ENCODE results near the gene RAB40B. TPM values are rescaled to one million over a fixed set of nuclear protein-coding genes. Genes with fewer than 3 reads are reported as not detected.

The RAB40B gene
- total and polyA plus RNA-seq, 2 of the 4 experiments (the other 2 are of a cell fraction): 14.9 to 20.0 TPM

DNA sequence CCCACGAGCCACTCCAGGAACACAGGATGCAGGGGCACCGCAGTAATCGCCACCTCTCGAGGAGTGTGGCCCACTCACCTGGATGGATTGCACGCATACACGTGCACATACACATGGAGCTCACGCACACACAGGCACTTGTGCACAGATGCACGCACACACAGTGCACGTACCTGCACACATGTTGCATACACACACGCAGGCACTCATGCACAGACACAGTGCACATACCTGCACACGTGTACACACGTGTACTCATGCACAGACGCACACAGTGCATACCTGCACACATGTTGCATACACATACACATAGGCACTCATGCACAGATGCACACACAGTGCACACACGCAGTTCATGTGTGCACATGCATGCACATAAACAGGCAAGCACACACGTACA is 38.6 kb downstream of the RAB40B start:
- H3K36me3 ChIP-seq (ENCODE audit: control insufficient read depth, insufficient read depth, low read length): peaks cover 1% of the 10 kb centered on the region
- H2BK20ac ChIP-seq (ENCODE audit: low read depth, low read length): no peak overlapping the region
- ChIA-PET POLR2A (ENCODE audit: unreplicated experiment) (no interaction called here), CTCF (no interaction called here)
- H4K8ac ChIP-seq (ENCODE audit: low read depth in 2 of 2, low read length in 2 of 2): no peak overlapping the region
- no peaks in the 10 kb centered on the region for H3K27me3 ChIP-seq (ENCODE audit: control insufficient read depth, insufficient read depth, low read length)
- no peaks in the 10 kb centered on the region for H3K4me1 ChIP-seq (ENCODE audit: control insufficient read depth, insufficient read depth, low read length)
- H3K79me1 ChIP-seq (ENCODE audit: low read depth in 1 of 2, low read length in 2 of 2): peaks cover 0 to 6% of the 10 kb centered on the region in 2 experiments; a peak in 2 of 4 replicates
- no peak overlapping the region for H3K27ac ChIP-seq (ENCODE audit: insufficient read depth, low read length)
- H3K14ac ChIP-seq (replicated peaks; ENCODE audit: low read depth, low read length): no peak overlapping the region
- no peak for ATAC-seq (ENCODE audit: low read depth)
- no peak overlapping the region for H3K4me3 ChIP-seq (ENCODE audit: insufficient read depth, low read depth, low read length)
- no peak overlapping the region for H3K23ac ChIP-seq (ENCODE audit: low read depth, low read length)
- WGBS, 2 experiments (ENCODE audit: extremely low coverage in 2 of 2, insufficient read length in 1 of 2): 94% methylated on average over 15 of the region's 15 CpGs; no CpG with 5 or more reads in 1 of the 2 experiments
- no peak overlapping the region for H2BK5ac ChIP-seq (ENCODE audit: low read depth, low read length, poor library complexity, severe bottlenecking)
- no peak overlapping the region for H3K9ac ChIP-seq (ENCODE audit: low read depth, low read length)
- DNase-seq: no peak
- no peak overlapping the region for H3K56ac ChIP-seq (ENCODE audit: extremely low read depth, insufficient read depth, low read length)
- no peaks in the 10 kb centered on the region for H4K20me1 ChIP-seq (ENCODE audit: insufficient read depth, low read length)
- no TSS peak for BruUV-seq (replicated peaks)
- no peak overlapping the region for H2BK15ac ChIP-seq (ENCODE audit: low read depth, low read length)
- in situ Hi-C loops (cut with MboI; ENCODE audit: low sequenced_read_pairs): no loop called here
- no peak for TF ChIP-seq MAFK (IDR thresholded peaks at IDR 0.05; ENCODE audit: low read depth, low read length)
- TF ChIP-seq, protein P1, sequence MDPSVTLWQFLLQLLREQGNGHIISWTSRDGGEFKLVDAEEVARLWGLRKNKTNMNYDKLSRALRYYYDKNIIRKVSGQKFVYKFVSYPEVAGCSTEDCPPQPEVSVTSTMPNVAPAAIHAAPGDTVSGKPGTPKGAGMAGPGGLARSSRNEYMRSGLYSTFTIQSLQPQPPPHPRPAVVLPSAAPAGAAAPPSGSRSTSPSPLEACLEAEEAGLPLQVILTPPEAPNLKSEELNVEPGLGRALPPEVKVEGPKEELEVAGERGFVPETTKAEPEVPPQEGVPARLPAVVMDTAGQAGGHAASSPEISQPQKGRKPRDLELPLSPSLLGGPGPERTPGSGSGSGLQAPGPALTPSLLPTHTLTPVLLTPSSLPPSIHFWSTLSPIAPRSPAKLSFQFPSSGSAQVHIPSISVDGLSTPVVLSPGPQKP (IDR thresholded peaks at IDR 0.05; ENCODE audit: borderline replicate concordance, low read depth, low read length): no peak
- no peak for TF ChIP-seq RFX5 (IDR thresholded peaks at IDR 0.05; ENCODE audit: low read depth, low read length)
- no peak for TF ChIP-seq RCOR1 (IDR thresholded peaks at IDR 0.05; ENCODE audit: insufficient replicate concordance, low read length)
- no peak for TF ChIP-seq MXI1 (IDR thresholded peaks at IDR 0.05; ENCODE audit: borderline replicate concordance, low read depth, low read length)
- no peak for TF ChIP-seq CHD1 (IDR thresholded peaks at IDR 0.05; ENCODE audit: low read depth, low read length)
- TF ChIP-seq RAD21 (IDR thresholded peaks at IDR 0.05; ENCODE audit: low read length): no peak
- TF ChIP-seq, protein P2, sequence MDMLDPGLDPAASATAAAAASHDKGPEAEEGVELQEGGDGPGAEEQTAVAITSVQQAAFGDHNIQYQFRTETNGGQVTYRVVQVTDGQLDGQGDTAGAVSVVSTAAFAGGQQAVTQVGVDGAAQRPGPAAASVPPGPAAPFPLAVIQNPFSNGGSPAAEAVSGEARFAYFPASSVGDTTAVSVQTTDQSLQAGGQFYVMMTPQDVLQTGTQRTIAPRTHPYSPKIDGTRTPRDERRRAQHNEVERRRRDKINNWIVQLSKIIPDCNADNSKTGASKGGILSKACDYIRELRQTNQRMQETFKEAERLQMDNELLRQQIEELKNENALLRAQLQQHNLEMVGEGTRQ (IDR thresholded peaks at IDR 0.05; ENCODE audit: low read depth, low read length): no peak
- TF ChIP-seq SMC3 (IDR thresholded peaks at IDR 0.05; ENCODE audit: low read depth, low read length): no peak
- no peak for TF ChIP-seq BHLHE40 (IDR thresholded peaks at IDR 0.05; ENCODE audit: low read depth, low read length)
- no peak for TF ChIP-seq FOS (IDR thresholded peaks at IDR 0.05; ENCODE audit: low read depth, low read length)
- no peak for TF ChIP-seq NFE2L2 (IDR thresholded peaks at IDR 0.05; ENCODE audit: low read depth, low read length)
- no peak for TF ChIP-seq CEBPB (IDR thresholded peaks at IDR 0.05; ENCODE audit: low read depth, low read length)
- TF ChIP-seq, protein P3, sequence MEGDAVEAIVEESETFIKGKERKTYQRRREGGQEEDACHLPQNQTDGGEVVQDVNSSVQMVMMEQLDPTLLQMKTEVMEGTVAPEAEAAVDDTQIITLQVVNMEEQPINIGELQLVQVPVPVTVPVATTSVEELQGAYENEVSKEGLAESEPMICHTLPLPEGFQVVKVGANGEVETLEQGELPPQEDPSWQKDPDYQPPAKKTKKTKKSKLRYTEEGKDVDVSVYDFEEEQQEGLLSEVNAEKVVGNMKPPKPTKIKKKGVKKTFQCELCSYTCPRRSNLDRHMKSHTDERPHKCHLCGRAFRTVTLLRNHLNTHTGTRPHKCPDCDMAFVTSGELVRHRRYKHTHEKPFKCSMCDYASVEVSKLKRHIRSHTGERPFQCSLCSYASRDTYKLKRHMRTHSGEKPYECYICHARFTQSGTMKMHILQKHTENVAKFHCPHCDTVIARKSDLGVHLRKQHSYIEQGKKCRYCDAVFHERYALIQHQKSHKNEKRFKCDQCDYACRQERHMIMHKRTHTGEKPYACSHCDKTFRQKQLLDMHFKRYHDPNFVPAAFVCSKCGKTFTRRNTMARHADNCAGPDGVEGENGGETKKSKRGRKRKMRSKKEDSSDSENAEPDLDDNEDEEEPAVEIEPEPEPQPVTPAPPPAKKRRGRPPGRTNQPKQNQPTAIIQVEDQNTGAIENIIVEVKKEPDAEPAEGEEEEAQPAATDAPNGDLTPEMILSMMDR (conservative IDR thresholded peaks at IDR 0.05; ENCODE audit: low read depth, low read length): no peak
- TF ChIP-seq POLR2A (IDR thresholded peaks at IDR 0.05; ENCODE audit: low read depth, low read length): no peak
- H3K9me3 ChIP-seq (ENCODE audit: control insufficient read depth, insufficient read depth, low read length): no peaks in the 10 kb centered on the region
- H4K5ac ChIP-seq (ENCODE audit: low read depth, low read length): no peak overlapping the region
- dilution Hi-C loops (cut with HindIII; ENCODE audit: low sequenced_read_pairs, unreplicated experiment): no loop called here
- peak overlapping the region; percentile 58 for H2AFZ ChIP-seq (replicated peaks; ENCODE audit: low read length, poor library complexity)
- H3K4ac ChIP-seq (ENCODE audit: low read depth, low read length): no peak overlapping the region
- H4K91ac ChIP-seq (ENCODE audit: insufficient read depth, low read depth, low read length): no peak overlapping the region
- intact Hi-C loops (cut with micrococcal nuclease): no loop called here
- no peak overlapping the region for H3K4me2 ChIP-seq (ENCODE audit: low read depth, low read length)
- no peak overlapping the region for H2BK120ac ChIP-seq (ENCODE audit: low read depth, low read length)
- no peak overlapping the region for H2AK5ac ChIP-seq (ENCODE audit: low read depth, low read length)
- H3K9me1 ChIP-seq (ENCODE audit: insufficient read depth, low read length): peaks cover 6% of the 10 kb centered on the region
- H2AK9ac ChIP-seq (replicated peaks; ENCODE audit: low read depth, low read length, poor library complexity): no peak overlapping the region
- no peak overlapping the region for H3K18ac ChIP-seq (ENCODE audit: low read depth, low read length)
